DOHH2 (cell line): ENCODE data around the gene RPL28.

Experiments used
- CTCF ChIP-seq: fragments of 200-600 bp; sonication (generic); IDR thresholded peaks from one replicate; pipeline ENCODE4 v1.5.1; 2014; ENCODE audit warnings: antibody characterized with exemption, mild to moderate bottlenecking, low read depth, low read length; ENCODE audit not compliant: poor library complexity, severe bottlenecking
- EZH2phosphoT487 ChIP-seq: fragments of 200-600 bp; sonication (generic); IDR thresholded peaks from 2 replicates; pipeline ENCODE4 v1.6.1; 2017; ENCODE audit warnings: borderline replicate concordance, mild to moderate bottlenecking, antibody characterized with exemption, low read length, moderate library complexity, mixed read lengths

GRCh38 chr19:55407800-55408532, 22.2 kb downstream of the RPL28 start:
- TF ChIP-seq CTCF = no peak
- no peak for TF ChIP-seq EZH2phosphoT487
